ENCODE measurements around the gene FBXO42.

The FBXO42 gene

GRCh38 chr1:16351994-16352841, at the start of gene FBXO42:
Gene FBXO42 (minus strand): TSS chr1:16352480. CDS start chr1:16315418, 37,062 bp downstream.
- DNase-seq (ENCODE audit: low read depth): peak; percentile 65

GRCh38 chr1:16398371-16398953, 46.2 kb upstream of the FBXO42 start:
- DNase-seq (ENCODE audit: low read depth): no peak

GRCh38 chr1:16397120-16397519, 44.8 kb upstream of the FBXO42 start:
- no peak for DNase-seq (ENCODE audit: low read depth)

- peak; percentile 41 for DNase-seq (ENCODE audit: low read depth)
Measured at GRCh38 chr1:16396591-16396990, 44.3 kb upstream of the FBXO42 start.

- no peak for DNase-seq (ENCODE audit: low read depth)
Measured at GRCh38 chr1:16394977-16395376, 42.7 kb upstream of the FBXO42 start.

GRCh38 chr1:16393570-16394521, 41.6 kb upstream of the FBXO42 start:
- DNase-seq (ENCODE audit: low read depth): no peak

GRCh38 chr1:16392740-16393569, 40.7 kb upstream of the FBXO42 start:
- DNase-seq (ENCODE audit: low read depth): no peak

- DNase-seq (ENCODE audit: low read depth): no peak
Measured at GRCh38 chr1:16391411-16391810, 39.1 kb upstream of the FBXO42 start.

GRCh38 chr1:16387201-16388188, 35.2 kb upstream of the FBXO42 start:
- DNase-seq (ENCODE audit: low read depth): no peak

- peak; percentile 63 for DNase-seq (ENCODE audit: low read depth)
Measured at GRCh38 chr1:16386454-16387113, 34.3 kb upstream of the FBXO42 start.

GRCh38 chr1:16385659-16386453, 33.6 kb upstream of the FBXO42 start:
- DNase-seq (ENCODE audit: low read depth): no peak

- no peak for DNase-seq (ENCODE audit: low read depth)
Measured at GRCh38 chr1:16383888-16384287, 31.6 kb upstream of the FBXO42 start.

- DNase-seq (ENCODE audit: low read depth): no peak
Measured at GRCh38 chr1:16380868-16381267, 28.6 kb upstream of the FBXO42 start.

GRCh38 chr1:16378443-16378842, 26.2 kb upstream of the FBXO42 start:
- no peak for DNase-seq (ENCODE audit: low read depth)

- DNase-seq (ENCODE audit: low read depth): no peak
Measured at GRCh38 chr1:16376971-16377370, 24.7 kb upstream of the FBXO42 start.

GRCh38 chr1:16375521-16376340, 23.5 kb upstream of the FBXO42 start:
- no peak for DNase-seq (ENCODE audit: low read depth)

GRCh38 chr1:16374266-16374665, 22.0 kb upstream of the FBXO42 start:
- DNase-seq (ENCODE audit: low read depth): no peak

Measured in HS-5 (cell line).